K562 (cell line): ENCODE measurements around the gene GCK. TPM values are rescaled to one million over a fixed set of nuclear protein-coding genes. Genes with fewer than 3 reads are reported as not detected.

Experiments used
- ATAC-seq: fragments of 200-7000 bp; cut with Tn5 transposase; 3 replicates; pipeline ENCODE4 v1.9.1; 2020; ENCODE audit warnings: moderate library complexity
- BruUV-seq: library from RNA; stranded (reverse); fragments of 400-500 nt; replicated peaks from 2 replicates; lab custom pipeline; 2021; lab: Mats Ljungman, UMichigan
- CTCF ChIA-PET: fragments of 300-600 bp; formaldehyde crosslinking; extraction: SDS; loops from one replicate; lab custom pipeline; 2021; ENCODE audit warnings: low intra/inter-chr PET ratio; lab: Yijun Ruan, JAX
- POLR2A ChIA-PET: fragments of 300-600, 350-650 bp; sonication (Branson Sonifier 250); formaldehyde crosslinking; extraction: SDS; loops from one replicate; lab custom pipeline; 2021; ENCODE audit warnings: antibody characterized with exemption, inconsistent platforms; lab: Yijun Ruan, JAX
- DNase-seq, 4 experiments: peaks; one replicate each; pipeline versions ENCODE4 v3.0.0 to v3.0.0-alpha.2; 2011 to 2018; ENCODE audit warnings: low spot score in 3 of 4, mixed read lengths in 3 of 4; ENCODE audit errors: extremely low read depth in 1 of 4
- FAIRE-seq: peaks from 2 replicates; lab custom pipeline; 2011; peaks lifted over from hg19 to GRCh38; lab: Jason Lieb, UNC
- H2AFZ ChIP-seq: 2 replicates; pipeline ENCODE4 v1.6.0; 2011; ENCODE audit warnings: low read depth, low read length, control low read depth, inconsistent platforms
- H3K27ac ChIP-seq: fragments of 200-600 bp; 3 replicates; pipeline ENCODE4 v1.8.0; 2011; ENCODE audit warnings: low read depth, mild to moderate bottlenecking, control low read depth, inconsistent platforms, low read length, moderate library complexity, mixed read lengths; ENCODE audit errors: extremely low read depth
- H3K27me3 ChIP-seq, 2 experiments: fragments of 300-600 bp in 1 of 2; 2 replicates in 1 of 2; 3 replicates in 1 of 2; pipeline versions ENCODE4 v1.6.0 to v1.8.0; 2011; ENCODE audit warnings: inconsistent platforms in 2 of 2, low read length in 2 of 2, mild to moderate bottlenecking in 1 of 2, mixed read lengths in 1 of 2, moderate library complexity in 1 of 2; ENCODE audit not compliant: control insufficient read depth in 2 of 2, insufficient read depth in 2 of 2
- H3K36me3 ChIP-seq: fragments of 300-600 bp; 3 replicates; pipeline ENCODE4 v1.8.0; 2011; ENCODE audit warnings: mild to moderate bottlenecking, low read length, inconsistent platforms; ENCODE audit not compliant: control insufficient read depth, insufficient read depth
- H3K4me1 ChIP-seq, 2 experiments: fragments of 200-600 bp in 1 of 2; replicated peaks in 1 of 2; 2 replicates in 1 of 2; 3 replicates in 1 of 2; pipeline versions ENCODE4 v1.5.1 to v1.8.0; 2011; ENCODE audit warnings: inconsistent platforms in 2 of 2, low read length in 2 of 2, mild to moderate bottlenecking in 1 of 2, mixed read lengths in 1 of 2, moderate library complexity in 1 of 2; ENCODE audit not compliant: control insufficient read depth in 2 of 2, insufficient read depth in 2 of 2
- H3K4me2 ChIP-seq: 2 replicates; pipeline ENCODE4 v1.6.1; 2011; ENCODE audit warnings: low read length, control low read depth, inconsistent platforms, mixed read lengths; ENCODE audit not compliant: insufficient read depth
- H3K4me3 ChIP-seq: fragments of 200-600 bp; sonication (generic), shearing (Covaris generic); 2 replicates; pipeline ENCODE4 v1.5.1; 2016; ENCODE audit warnings: control low read depth, inconsistent platforms
- H3K79me2 ChIP-seq: fragments of 200-600 bp; 3 replicates; pipeline ENCODE4 v1.8.0; 2011; ENCODE audit warnings: low read length, inconsistent platforms; ENCODE audit not compliant: control insufficient read depth, insufficient read depth
- H3K9ac ChIP-seq, 2 experiments: 2 replicates each; pipeline versions ENCODE4 v1.6.0 to v1.6.1; 2011; ENCODE audit warnings: low read depth in 2 of 2, low read length in 2 of 2, control low read depth in 1 of 2, inconsistent platforms in 1 of 2, mild to moderate bottlenecking in 1 of 2, mixed read lengths in 1 of 2; ENCODE audit not compliant: insufficient read depth in 1 of 2
- H3K9me1 ChIP-seq: one replicate; pipeline ENCODE4 v1.6.0; 2011; ENCODE audit warnings: inconsistent platforms, mild to moderate bottlenecking, low read length, moderate library complexity; ENCODE audit not compliant: control insufficient read depth, insufficient read depth
- H3K9me3 ChIP-seq: replicated peaks from 2 replicates; pipeline ENCODE4 v1.5.1; 2011; ENCODE audit warnings: low read depth, low read length, inconsistent platforms; ENCODE audit not compliant: control insufficient read depth, insufficient read depth
- H4K20me1 ChIP-seq: replicated peaks from 2 replicates; pipeline ENCODE4 v1.6.1; 2011; ENCODE audit warnings: low read length, inconsistent platforms, mixed read lengths; ENCODE audit not compliant: control insufficient read depth, insufficient read depth
- CBX3 ChIP-seq, 2 experiments: IDR thresholded peaks; 1 replicate in 1 of 2; 2 replicates in 1 of 2; pipeline ENCODE4 v1.6.1; 2012; ENCODE audit warnings: inconsistent platforms in 2 of 2, low read length in 2 of 2, borderline replicate concordance in 1 of 2, control low read depth in 1 of 2
- FOSL1 ChIP-seq: fragments of 200-800 bp; sonication (Bioruptor generic); conservative IDR thresholded peaks from 2 replicates; pipeline ENCODE4 v1.6.1; 2016; ENCODE audit warnings: missing genetic modification characterization, missing compliant biosample characterization
- HMGN3 ChIP-seq: IDR thresholded peaks from 2 replicates; pipeline ENCODE4 v1.6.1; 2011; ENCODE audit warnings: borderline replicate concordance, low read depth, mild to moderate bottlenecking, mixed read lengths, low read length; ENCODE audit not compliant: insufficient read length; ENCODE audit errors: extremely low read depth
- HSF4 ChIP-seq: fragments of 250-450 bp; sonication (Bioruptor Pico); IDR thresholded peaks from 2 replicates; pipeline ENCODE4 v2.1.2; 2022; ENCODE audit warnings: mild to moderate bottlenecking, moderate library complexity, borderline replicate concordance
- POLR2A ChIP-seq: fragments of 450-650 bp; conservative IDR thresholded peaks from 2 replicates; pipeline ENCODE4 v1.6.1; 2016
- POLR2AphosphoS2 ChIP-seq: IDR thresholded peaks from 2 replicates; pipeline ENCODE4 v1.6.1; 2012; ENCODE audit warnings: low read length, improper control_type of control experiment
- POLR2B ChIP-seq: fragments of 450-650 bp; IDR thresholded peaks from 2 replicates; pipeline ENCODE4 v1.6.1; 2018; ENCODE audit warnings: low read depth; ENCODE audit not compliant: partially characterized antibody
- POLR2G ChIP-seq: fragments of 200-400 bp; formaldehyde crosslinking; IDR thresholded peaks from 2 replicates; pipeline ENCODE4 v1.6.1; 2017; ENCODE audit warnings: low read depth, mild to moderate bottlenecking, antibody characterized with exemption, low read length, moderate library complexity
- PPARD ChIP-seq: fragments of 250-450 bp; sonication (Bioruptor Pico); IDR thresholded peaks from 2 replicates; pipeline ENCODE4 v1.8.0; 2022; ENCODE audit warnings: inconsistent platforms, mild to moderate bottlenecking, moderate library complexity
- RBFOX2 ChIP-seq: fragments of 200-400 bp; formaldehyde crosslinking; IDR thresholded peaks from 2 replicates; pipeline ENCODE4 v1.6.1; 2017; ENCODE audit warnings: low read depth, mild to moderate bottlenecking, low read length, moderate library complexity
- SAP30 ChIP-seq: fragments of 200-600 bp; sonication (generic); IDR thresholded peaks from 2 replicates; pipeline ENCODE4 v1.6.1; 2012; ENCODE audit warnings: borderline replicate concordance, low read depth, mild to moderate bottlenecking, moderate library complexity, low read length, control low read depth, inconsistent platforms; ENCODE audit not compliant: insufficient read depth, poor library complexity, severe bottlenecking
- SP2 ChIP-seq: IDR thresholded peaks from 2 replicates; pipeline ENCODE4 v1.6.1; 2011; ENCODE audit warnings: mild to moderate bottlenecking, low read depth, low read length, moderate library complexity; ENCODE audit not compliant: poor library complexity, severe bottlenecking; ENCODE audit errors: extremely low read depth
- SRSF7 ChIP-seq: fragments of 200-400 bp; formaldehyde crosslinking; optimal IDR thresholded peaks from 2 replicates; pipeline ENCODE3; 2017; ENCODE audit warnings: mild to moderate bottlenecking, low read depth, low read length
- WHSC1 ChIP-seq: IDR thresholded peaks from one replicate; pipeline ENCODE4 v1.6.1; 2012; ENCODE audit warnings: low read length, control low read depth, inconsistent platforms
- ZFPM2 ChIP-seq: fragments of 250-450 bp; sonication (Bioruptor Pico); IDR thresholded peaks from 2 replicates; pipeline ENCODE4 v1.5.1; 2022; ENCODE audit warnings: mild to moderate bottlenecking
- ZNF239 ChIP-seq: fragments of 250-450 bp; sonication (Bioruptor Pico); IDR thresholded peaks from 2 replicates; pipeline ENCODE4 v1.4.0; 2020; ENCODE audit warnings: mild to moderate bottlenecking
- WGBS: fragments of 100-300 bp; shearing (Covaris generic); methylation state at CpG from one replicate; pipeline ENCODE4 v1.1.6; 2016; ENCODE audit warnings: low coverage, mixed read lengths; ENCODE audit not compliant: insufficient coverage; ENCODE audit errors: missing lambda C conversion rate; 5-methylcytosine and 5-hydroxymethylcytosine counted together
- in situ Hi-C: fragments of 300-500 bp; cut with MboI; formaldehyde crosslinking; loops from 4 replicates; pipeline ENCODE4 v1.15.0; 2018; ENCODE audit warnings: inconsistent platforms, mixed read lengths
- intact Hi-C: fragments of 100-400 bp; cut with micrococcal nuclease; formaldehyde crosslinking; loops from 2 replicates; pipeline ENCODE4 v1.14.2; 2022
- polyA plus RNA-seq, 8 experiments: library from polyadenylated mRNA; depleted of rRNA in 4 of 8; stranded (reverse) in 5 of 8; unstranded in 3 of 8; fragments of >200 nt; fragmentation: Nextera tagmentation in 2 of 8; fragmentation: Illumina TruSeq in 1 of 8; extraction: Ambion mirVana in 2 of 8; extraction: Trizol in 1 of 8; gene quantifications; 2 replicates each; pipeline versions ENCODE4 v1.2.1 to v1.2.3, GENCODE V29; 2011 to 2014; ENCODE audit warnings: inconsistent platforms in 1 of 8, missing spikeins in 1 of 8
- total RNA-seq, 7 experiments: library from RNA; depleted of rRNA in 6 of 7; stranded (reverse); fragments of >200 nt in 6 of 7; fragmentation: Illumina TruSeq in 2 of 7; extraction: Trizol in 2 of 7; gene quantifications; 2 replicates each; pipeline versions ENCODE4 v1.2.1 to v1.2.3, GENCODE V29; 2011 to 2021; ENCODE audit warnings: low replicate concordance in 1 of 7
- TF ChIP-seq, protein P1 (sequence below): fragments of 250-450 bp; sonication (Bioruptor Pico); IDR thresholded peaks from 2 replicates; pipeline ENCODE4 v1.4.0; 2020
- TF ChIP-seq, protein P2 (sequence below): fragments of 450-650 bp; formaldehyde crosslinking; IDR thresholded peaks from 2 replicates; pipeline ENCODE4 v1.4.0; 2020; ENCODE audit warnings: mild to moderate bottlenecking, mixed read lengths

Gene GCK
- total and polyA plus RNA-seq, 9 of the 15 experiments (the other 6 are each of a cell fraction or from before 2014, with no cell fraction given): 0.11 to 0.55 (median 0.16) TPM; not detected in 3

DNA sequence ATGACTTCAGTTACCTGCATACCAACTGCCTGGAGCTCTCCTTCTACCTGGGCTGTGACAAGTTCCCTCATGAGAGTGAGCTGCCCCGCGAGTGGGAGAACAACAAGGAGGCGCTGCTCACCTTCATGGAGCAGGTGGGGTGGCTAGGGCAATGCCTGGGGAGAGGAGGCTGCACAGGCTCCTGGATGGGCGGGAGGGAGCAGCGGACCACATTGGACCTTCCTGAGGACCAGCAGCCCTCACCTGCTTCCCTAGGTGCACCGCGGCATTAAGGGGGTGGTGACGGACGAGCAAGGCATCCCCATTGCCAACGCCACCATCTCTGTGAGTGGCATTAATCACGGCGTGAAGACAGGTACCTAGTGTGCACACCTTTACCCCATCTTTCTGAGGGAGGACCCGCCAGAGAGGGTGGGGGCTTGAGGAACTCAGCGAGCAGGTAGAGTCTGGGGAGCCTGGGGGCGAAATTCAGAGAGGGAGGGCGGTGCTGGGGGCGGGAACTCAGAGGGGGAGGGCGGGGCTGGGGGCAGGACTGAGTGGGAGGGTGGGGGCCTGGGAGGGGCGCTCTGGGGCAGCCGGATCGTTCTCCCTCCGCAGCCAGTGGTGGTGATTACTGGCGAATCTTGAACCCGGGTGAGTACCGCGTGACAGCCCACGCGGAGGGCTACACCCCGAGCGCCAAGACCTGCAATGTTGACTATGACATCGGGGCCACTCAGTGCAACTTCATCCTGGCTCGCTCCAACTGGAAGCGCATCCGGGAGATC lies 76.1 kb downstream of the GCK start:
- ATAC-seq: peak; percentile 73
- 0 out of 2 replicates have a peak, but pooled peaks have one; percentile 58 for TF ChIP-seq POLR2A
- TF ChIP-seq SP2: no peak
- TF ChIP-seq RBFOX2: 0 out of 2 replicates have a peak, but pooled peaks have one; percentile 5
- TF ChIP-seq, protein P1, sequence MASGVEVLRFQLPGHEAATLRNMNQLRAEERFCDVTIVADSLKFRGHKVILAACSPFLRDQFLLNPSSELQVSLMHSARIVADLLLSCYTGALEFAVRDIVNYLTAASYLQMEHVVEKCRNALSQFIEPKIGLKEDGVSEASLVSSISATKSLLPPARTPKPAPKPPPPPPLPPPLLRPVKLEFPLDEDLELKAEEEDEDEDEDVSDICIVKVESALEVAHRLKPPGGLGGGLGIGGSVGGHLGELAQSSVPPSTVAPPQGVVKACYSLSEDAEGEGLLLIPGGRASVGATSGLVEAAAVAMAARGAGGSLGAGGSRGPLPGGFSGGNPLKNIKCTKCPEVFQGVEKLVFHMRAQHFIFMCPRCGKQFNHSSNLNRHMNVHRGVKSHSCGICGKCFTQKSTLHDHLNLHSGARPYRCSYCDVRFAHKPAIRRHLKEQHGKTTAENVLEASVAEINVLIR (CRISPR knock-in tag): no peak
- no peak for TF ChIP-seq WHSC1
- TF ChIP-seq ZFPM2 (CRISPR knock-in tag): no peak
- TF ChIP-seq HSF4: no peak
- TF ChIP-seq HMGN3: peak; percentile 29
- no peak for TF ChIP-seq SRSF7
- 0 out of 2 replicates have a peak, but pooled peaks have one; percentile 25 for TF ChIP-seq FOSL1 (tag)
- peak; percentile 69 for TF ChIP-seq POLR2G
- TF ChIP-seq CBX3 (IDR thresholded peaks at IDR 0.05; ENCODE audit: borderline replicate concordance in 1 of 2, low read length in 2 of 2): no peak
- peak; percentile 84 for TF ChIP-seq POLR2AphosphoS2
- peak; percentile 52 for TF ChIP-seq POLR2B
- TF ChIP-seq SAP30: no peak
- no peak for TF ChIP-seq PPARD (CRISPR knock-in tag)
- TF ChIP-seq, protein P2, sequence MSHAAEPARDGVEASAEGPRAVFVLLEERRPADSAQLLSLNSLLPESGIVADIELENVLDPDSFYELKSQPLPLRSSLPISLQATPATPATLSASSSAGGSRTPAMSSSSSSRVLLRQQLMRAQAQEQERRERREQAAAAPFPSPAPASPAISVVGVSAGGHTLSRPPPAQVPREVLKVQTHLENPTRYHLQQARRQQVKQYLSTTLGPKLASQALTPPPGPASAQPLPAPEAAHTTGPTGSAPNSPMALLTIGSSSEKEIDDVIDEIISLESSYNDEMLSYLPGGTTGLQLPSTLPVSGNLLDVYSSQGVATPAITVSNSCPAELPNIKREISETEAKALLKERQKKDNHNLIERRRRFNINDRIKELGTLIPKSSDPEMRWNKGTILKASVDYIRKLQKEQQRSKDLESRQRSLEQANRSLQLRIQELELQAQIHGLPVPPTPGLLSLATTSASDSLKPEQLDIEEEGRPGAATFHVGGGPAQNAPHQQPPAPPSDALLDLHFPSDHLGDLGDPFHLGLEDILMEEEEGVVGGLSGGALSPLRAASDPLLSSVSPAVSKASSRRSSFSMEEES (CRISPR knock-in tag): no peak
- no peak for TF ChIP-seq ZNF239

More for the DNA sequence above, 76.1 kb downstream of the GCK start:
- ChIA-PET CTCF (no interaction called here), POLR2A (interaction anchor here (0.6 to 2.8 kb wide), 5 partner anchors 10 to 619 kb away, joined by 3 to 12 read pairs (median 3); partner anchors contain the start of gene POLD2)
- WGBS: 25% methylated on average over 17 of the region's 34 CpGs
- no TSS peak for BruUV-seq
- Histone ChIP-seq H2AFZ (no peak overlapping the region; the same call in 1 of the 2 replicates), H3K9ac (peak overlapping the region in 1 of 2 experiments; percentile 66; a peak in 2 of 4 replicates), H3K9me3 (no peaks in the 10 kb centered on the region), H3K36me3 (peaks cover 40% of the 10 kb centered on the region; the same call in 2 of the 3 replicates), H4K20me1 (peaks cover 33% of the 10 kb centered on the region), H3K4me3 (peak overlapping the region; percentile 6), H3K79me2 (no peaks in the 10 kb centered on the region), H3K4me2 (peak overlapping the region; percentile 76), H3K9me1 (peaks cover 9% of the 10 kb centered on the region), H3K4me1 (peaks cover 10 to 56% of the 10 kb centered on the region in 2 experiments; a peak in 4 of 5 replicates), H3K27ac (no peak overlapping the region), H3K27me3 (peaks cover 2 to 24% of the 10 kb centered on the region in 2 experiments; a peak in 3 of 5 replicates)
- in situ Hi-C loops: no loop called here
- FAIRE-seq: peak; percentile 15
- peak; percentile 52 to 84 (median 82) for DNase-seq
- intact Hi-C loops: no loop called here
